Stomach (tissue), 4 donors: Measurements from ENCODE around the gene PCDHGC4.

Experiments
- EP300 ChIP-seq: sonication (generic); formaldehyde crosslinking; IDR thresholded peaks from one replicate; pipeline ENCODE4 v1.6.1; 2017; ENCODE audit warnings: antibody characterized with exemption
- POLR2A ChIP-seq, 4 donors: fragments of 450-650 bp; IDR thresholded peaks; one replicate each; pipeline ENCODE4 v1.6.1; 2016; ENCODE audit warnings: antibody characterized with exemption in 4 of 4, control low read depth in 2 of 4, mild to moderate bottlenecking in 1 of 4, moderate library complexity in 1 of 4
- TF ChIP-seq, protein P1 (sequence below), 7 experiments: fragments of 450-650 bp in 4 of 7; fragments of 200-600 bp in 3 of 7; sonication (generic) in 3 of 7; IDR thresholded peaks; one replicate each; pipeline ENCODE4 v1.5.1; 2016 to 2019; ENCODE audit warnings: antibody characterized with exemption in 7 of 7, control low read depth in 2 of 7, mild to moderate bottlenecking in 1 of 7

DNA sequence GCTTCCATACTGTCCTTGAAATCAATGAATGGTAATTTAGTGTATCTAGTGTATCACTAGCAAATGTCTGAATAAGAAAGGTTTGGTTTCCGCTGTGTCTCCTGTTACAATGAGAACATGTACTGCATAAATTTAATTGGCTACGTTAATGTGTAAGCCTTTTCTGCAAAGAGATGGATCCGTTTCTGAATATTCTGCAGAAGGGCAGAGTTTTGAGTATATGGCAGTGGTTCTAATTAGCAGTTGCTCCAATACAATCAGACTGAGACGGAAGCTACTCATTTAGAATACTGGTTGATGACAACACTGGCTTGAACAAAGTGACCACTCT, 555 bp upstream of the PCDHGC4 start:
- TF ChIP-seq, protein P1, sequence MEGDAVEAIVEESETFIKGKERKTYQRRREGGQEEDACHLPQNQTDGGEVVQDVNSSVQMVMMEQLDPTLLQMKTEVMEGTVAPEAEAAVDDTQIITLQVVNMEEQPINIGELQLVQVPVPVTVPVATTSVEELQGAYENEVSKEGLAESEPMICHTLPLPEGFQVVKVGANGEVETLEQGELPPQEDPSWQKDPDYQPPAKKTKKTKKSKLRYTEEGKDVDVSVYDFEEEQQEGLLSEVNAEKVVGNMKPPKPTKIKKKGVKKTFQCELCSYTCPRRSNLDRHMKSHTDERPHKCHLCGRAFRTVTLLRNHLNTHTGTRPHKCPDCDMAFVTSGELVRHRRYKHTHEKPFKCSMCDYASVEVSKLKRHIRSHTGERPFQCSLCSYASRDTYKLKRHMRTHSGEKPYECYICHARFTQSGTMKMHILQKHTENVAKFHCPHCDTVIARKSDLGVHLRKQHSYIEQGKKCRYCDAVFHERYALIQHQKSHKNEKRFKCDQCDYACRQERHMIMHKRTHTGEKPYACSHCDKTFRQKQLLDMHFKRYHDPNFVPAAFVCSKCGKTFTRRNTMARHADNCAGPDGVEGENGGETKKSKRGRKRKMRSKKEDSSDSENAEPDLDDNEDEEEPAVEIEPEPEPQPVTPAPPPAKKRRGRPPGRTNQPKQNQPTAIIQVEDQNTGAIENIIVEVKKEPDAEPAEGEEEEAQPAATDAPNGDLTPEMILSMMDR (IDR thresholded peaks at IDR 0.05): no peak
- no peak for TF ChIP-seq EP300
- TF ChIP-seq POLR2A (IDR thresholded peaks at IDR 0.05): no peak
